ENCODE data around the gene SLC4A9.

SLC4A9 gene

GRCh38 chr5:140360101-140360500, at the start of gene SLC4A9:
Gene SLC4A9, plus strand, starts transcription at chr5:140360194. Its CDS starts 43 bp downstream, at chr5:140360237.
- DNase-seq, result no peak

GRCh38 chr5:140310434-140310833, 49.6 kb upstream of the SLC4A9 start:
- DNase-seq, result no peak

- DNase-seq, result no peak
These were observed 49.0 kb upstream of the SLC4A9 start for GRCh38 chr5:140311011-140311467.

- DNase-seq, result peak; percentile 33
These were observed 47.8 kb upstream of the SLC4A9 start for GRCh38 chr5:140312067-140312790.

GRCh38 chr5:140312791-140313189, 47.2 kb upstream of the SLC4A9 start:
- no peak for DNase-seq

- no peak for DNase-seq
These were observed 42.1 kb upstream of the SLC4A9 start for GRCh38 chr5:140317859-140318258.

- no peak for DNase-seq
These were observed 41.2 kb upstream of the SLC4A9 start for GRCh38 chr5:140318792-140319191.

GRCh38 chr5:140319833-140320232, 40.2 kb upstream of the SLC4A9 start:
- no peak for DNase-seq

GRCh38 chr5:140321796-140322195, 38.2 kb upstream of the SLC4A9 start:
- no peak for DNase-seq

- DNase-seq, result no peak
These were observed 37.0 kb upstream of the SLC4A9 start for GRCh38 chr5:140322751-140323731.

GRCh38 chr5:140324041-140324600, 35.9 kb upstream of the SLC4A9 start:
- no peak for DNase-seq

GRCh38 chr5:140324617-140325241, 35.3 kb upstream of the SLC4A9 start:
- DNase-seq, result no peak

GRCh38 chr5:140325486-140325885, 34.5 kb upstream of the SLC4A9 start:
- DNase-seq, result no peak

- no peak for DNase-seq
These were observed 32.4 kb upstream of the SLC4A9 start for GRCh38 chr5:140327589-140327988.

- DNase-seq, result no peak
These were observed 31.8 kb upstream of the SLC4A9 start for GRCh38 chr5:140328036-140328764.

- no peak for DNase-seq
These were observed 30.1 kb upstream of the SLC4A9 start for GRCh38 chr5:140329739-140330481.

GRCh38 chr5:140331638-140332037, 28.4 kb upstream of the SLC4A9 start:
- no peak for DNase-seq

GRCh38 chr5:140336388-140336787, 23.6 kb upstream of the SLC4A9 start:
- no peak for DNase-seq

GRCh38 chr5:140337880-140338279, 22.1 kb upstream of the SLC4A9 start:
- DNase-seq, result no peak

GRCh38 chr5:140338336-140338735, 21.7 kb upstream of the SLC4A9 start:
- no peak for DNase-seq

GRCh38 chr5:140338908-140339307, 21.1 kb upstream of the SLC4A9 start:
- DNase-seq, result no peak

- no peak for DNase-seq
These were observed 20.4 kb upstream of the SLC4A9 start for GRCh38 chr5:140339636-140340035.
